Activated CD8-positive, alpha-beta memory T cell treated with anti-CD3 and anti-CD28 coated beads, Interleukin-2, amount 50 U/mL, for 48 hours (primary cell): Measurements from ENCODE around the gene BMP4.
"Not testable (repeated sequence)": the region's sequence is repeated elsewhere in the genome, so short reads cannot be mapped to it uniquely, and the experiment has no call there.

Source experiments
- DNase-seq: peaks from one replicate; pipeline ENCODE4 v3.0.0-alpha.2; 2020

BMP4 gene

GRCh38 chr14:53956427-53957201 lies at the start of gene BMP4:
Gene BMP4 (minus strand): TSS chr14:53956825. CDS start chr14:53952222, 4,603 bp downstream.
- DNase-seq, result peak; percentile 57

DNA sequence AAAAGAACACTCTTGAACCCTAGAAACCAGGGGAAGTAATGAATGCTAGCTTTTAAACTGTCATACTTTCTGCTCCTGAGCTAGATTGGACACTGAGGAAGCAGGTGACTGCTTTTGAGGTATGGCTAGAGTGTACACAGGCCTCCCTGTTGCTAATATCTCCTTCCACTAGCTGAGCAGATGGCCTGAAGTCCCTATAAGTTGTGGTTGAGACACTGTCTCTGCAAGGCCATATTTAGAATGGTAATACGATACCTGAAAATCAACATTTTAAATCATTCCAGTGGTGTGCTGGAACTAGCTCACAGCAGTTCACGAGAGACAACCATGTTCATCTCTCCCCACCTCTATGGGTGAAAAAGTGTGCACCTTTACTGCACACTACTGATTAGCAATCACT lies 46.4 kb upstream of the BMP4 start:
- no peak for DNase-seq

GRCh38 chr14:54002653-54003052 lies 46.0 kb upstream of the BMP4 start:
- DNase-seq, result no peak

DNA sequence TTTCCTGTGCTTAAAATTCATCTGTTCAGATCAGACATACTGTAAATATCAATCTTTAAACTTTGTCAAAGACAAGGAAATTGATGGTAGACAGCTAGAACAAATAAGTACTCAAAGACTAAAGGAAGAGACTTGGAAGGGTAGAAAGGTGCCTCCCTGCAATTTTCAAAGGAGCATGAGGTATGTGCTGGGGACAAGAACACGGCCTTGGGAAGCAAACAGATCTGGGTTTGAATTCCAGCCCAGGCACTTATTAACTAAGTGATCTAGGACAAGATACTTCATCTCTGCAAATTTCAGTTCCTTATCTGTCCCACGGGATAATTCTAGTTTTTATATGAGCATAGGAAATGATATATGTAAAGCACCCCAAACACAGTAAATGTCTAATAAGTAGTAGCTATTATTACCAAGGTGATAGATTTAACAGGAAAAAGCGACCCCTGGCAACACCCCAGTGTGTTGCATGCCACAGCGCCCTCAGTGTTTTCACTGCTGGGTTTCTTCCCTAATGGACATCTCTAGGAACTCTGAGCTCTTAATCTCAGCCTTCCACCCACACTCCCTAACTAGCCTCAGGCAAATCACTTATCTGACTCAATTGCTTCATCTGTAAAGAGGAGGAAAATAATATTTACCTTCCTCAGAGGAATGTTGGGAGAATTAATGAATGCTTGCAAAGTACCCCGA lies 44.7 kb upstream of the BMP4 start:
- no peak for DNase-seq

GRCh38 chr14:54000341-54000811 lies 43.8 kb upstream of the BMP4 start:
- DNase-seq, result no peak

- DNase-seq, result no peak
These were observed 42.5 kb upstream of the BMP4 start for GRCh38 chr14:53999061-53999488.

- no peak for DNase-seq
These were observed 39.4 kb upstream of the BMP4 start for GRCh38 chr14:53996041-53996440.

DNA sequence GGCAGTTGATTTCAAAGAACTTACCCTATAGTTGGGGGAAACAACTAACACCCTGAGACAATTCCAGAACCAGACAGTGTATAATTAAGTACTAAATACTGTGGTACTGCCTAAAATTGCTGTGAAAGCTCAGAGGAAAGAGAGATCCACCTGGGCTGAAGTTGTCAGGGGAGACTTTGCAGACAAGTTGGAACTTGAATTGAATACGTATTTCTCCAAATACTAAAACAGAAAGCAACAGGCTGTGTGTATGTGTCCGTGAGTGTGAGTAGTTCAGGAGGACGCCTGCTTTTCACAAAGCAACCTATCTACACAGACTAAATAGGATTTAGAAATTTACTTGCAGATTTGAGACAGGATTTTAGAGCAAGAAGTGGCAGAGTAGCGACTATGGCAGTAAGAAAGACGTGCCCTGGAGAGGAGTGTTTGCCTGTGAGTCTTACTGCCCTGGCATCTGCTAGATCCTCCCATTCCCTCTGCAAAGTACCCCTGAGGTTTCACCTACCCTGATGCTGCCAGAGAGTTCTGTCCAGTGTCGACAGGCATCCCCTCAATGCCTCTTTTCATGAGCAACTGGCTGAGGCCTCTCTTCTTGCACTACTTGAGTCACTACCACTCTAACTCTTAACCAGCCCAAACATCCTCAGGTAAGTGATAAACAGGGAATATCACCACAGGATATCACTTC lies 37.4 kb upstream of the BMP4 start:
- DNase-seq, result no peak

DNA sequence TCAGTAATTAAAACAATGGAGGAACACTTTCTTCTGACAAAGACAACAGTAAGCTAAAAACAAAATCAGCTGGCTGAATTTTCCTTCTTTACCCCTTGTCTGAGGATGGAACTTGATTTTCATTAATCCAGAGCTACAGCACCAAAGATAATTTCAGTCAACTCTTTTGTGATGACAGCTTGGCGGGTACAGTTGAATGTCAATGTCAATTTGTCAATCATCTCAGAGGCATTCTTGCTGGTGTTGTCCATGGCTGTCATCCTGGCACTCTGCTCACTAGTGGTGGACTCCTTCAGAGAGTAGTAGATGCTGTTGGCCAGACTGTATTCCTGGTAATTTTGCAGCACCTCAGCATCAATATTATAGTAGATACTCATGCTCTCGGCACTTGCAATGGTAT lies 34.4 kb upstream of the BMP4 start:
- no peak for DNase-seq

DNA sequence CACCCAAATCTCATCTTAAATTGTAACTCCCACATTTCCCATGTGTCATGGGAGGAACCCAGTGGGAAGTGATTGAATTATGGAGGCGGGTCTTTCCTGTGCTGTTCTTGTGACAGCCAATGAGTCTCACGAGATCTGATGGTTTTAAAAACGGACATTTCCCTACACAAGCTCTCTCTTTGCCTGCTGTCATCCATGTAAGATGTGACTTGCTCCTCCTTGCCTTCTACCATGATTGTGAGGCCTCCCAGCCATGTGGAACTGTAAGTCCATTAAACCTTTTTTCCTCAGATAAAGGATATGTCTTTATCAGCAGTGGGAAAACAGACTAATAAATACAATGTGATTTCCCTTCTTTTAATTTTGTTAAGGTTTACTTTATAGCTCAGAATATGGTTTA lies 30.1 kb upstream of the BMP4 start:
- not testable (repeated sequence) for DNase-seq

DNA sequence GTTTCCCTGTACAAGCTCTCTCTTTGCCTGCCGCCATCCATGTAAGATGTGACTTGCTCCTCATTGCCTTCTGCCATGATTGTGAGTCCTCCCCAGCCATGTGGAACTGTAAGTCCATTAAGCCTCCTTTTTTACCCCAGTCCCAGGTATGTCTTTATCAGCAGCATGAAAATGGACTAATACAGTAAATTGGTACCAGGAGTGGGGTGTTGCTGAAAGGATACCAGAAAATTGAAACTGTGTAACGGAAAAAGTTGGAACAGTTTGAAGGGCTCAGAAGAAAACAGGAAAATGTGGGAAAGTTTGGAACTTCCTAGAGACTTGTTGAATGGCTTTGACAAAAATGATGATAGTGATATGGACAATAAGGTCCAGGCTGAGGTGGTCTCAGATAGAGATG lies 28.3 kb upstream of the BMP4 start:
- DNase-seq, result not testable (repeated sequence)

GRCh38 chr14:53983112-53983511 lies 26.5 kb upstream of the BMP4 start:
- no peak for DNase-seq

GRCh38 chr14:53982546-53982945 lies 25.9 kb upstream of the BMP4 start:
- no peak for DNase-seq

DNA sequence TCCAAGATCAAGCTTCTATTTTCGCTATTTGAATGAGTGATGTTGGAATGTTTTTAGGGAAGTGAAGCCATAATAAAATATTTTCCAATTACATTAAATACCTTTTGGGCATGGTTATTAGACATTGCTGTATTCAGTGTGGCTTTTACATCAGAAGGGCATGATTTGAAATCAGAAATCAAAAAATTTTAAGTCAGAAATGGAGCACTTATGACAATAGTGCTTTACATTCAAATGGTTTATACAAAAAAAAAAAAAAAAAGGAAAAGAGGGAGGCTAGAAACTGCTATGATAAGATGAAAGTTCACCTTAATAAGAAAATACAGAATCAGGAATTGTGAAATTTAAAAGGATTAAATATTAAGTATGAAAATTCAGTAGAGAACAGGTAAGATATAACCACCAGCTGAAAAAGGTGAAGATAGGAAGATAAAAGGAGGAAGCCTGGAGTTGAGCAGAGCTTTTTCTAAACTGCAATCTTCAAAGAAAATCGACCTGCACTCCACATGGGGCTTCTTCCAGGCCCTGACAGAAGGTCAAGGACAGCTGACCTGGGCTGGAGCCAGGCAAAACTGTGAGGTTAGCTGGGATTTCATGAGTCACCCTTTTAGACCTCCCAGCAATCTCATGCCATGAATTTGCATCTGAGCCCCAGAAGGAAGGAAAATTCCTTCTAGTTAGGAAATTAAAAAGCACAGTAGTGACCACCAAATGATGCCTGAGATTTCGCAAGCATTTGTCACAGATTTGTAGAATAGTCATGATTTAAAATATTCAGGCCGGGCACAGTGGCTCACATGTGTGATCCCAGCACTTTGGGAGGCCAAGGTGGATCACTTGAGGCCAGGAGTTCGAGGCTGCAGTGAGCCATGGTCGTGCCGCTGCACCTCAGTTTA lies 23.4 kb upstream of the BMP4 start:
- DNase-seq, result no peak

DNA sequence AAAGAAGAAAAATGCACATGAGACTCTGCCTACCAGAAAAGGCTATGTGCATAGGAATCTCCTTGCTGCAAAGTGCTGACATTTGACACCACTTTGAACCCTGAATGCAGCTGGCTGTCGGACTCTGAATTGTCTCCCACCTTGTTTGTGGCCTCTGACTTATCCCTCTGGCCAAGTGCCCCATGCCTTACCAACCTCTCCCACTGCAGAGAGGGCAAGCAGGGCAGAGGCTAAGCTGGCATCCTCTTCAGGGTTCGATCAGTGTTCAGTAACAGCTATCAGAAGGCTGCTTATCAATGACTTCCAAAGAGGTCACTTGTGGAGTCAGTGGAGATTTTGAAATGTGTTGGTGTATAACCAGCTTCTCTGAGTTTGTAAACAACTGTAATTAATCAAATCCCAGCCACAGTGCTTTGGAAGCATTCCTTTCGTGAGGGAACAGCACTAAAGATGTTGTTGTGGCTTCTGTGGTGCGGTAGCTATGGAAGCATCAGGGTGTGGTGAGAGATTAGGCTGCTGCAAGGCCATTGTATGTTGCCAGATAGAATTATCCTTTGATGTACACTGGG lies 22.6 kb upstream of the BMP4 start:
- DNase-seq, result no peak

- DNase-seq, result no peak
These were observed 21.6 kb upstream of the BMP4 start for GRCh38 chr14:53978194-53978593.

GRCh38 chr14:53975444-53975843 lies 18.8 kb upstream of the BMP4 start:
- no peak for DNase-seq

- no peak for DNase-seq
These were observed 14.9 kb upstream of the BMP4 start for GRCh38 chr14:53971521-53971920.

DNA sequence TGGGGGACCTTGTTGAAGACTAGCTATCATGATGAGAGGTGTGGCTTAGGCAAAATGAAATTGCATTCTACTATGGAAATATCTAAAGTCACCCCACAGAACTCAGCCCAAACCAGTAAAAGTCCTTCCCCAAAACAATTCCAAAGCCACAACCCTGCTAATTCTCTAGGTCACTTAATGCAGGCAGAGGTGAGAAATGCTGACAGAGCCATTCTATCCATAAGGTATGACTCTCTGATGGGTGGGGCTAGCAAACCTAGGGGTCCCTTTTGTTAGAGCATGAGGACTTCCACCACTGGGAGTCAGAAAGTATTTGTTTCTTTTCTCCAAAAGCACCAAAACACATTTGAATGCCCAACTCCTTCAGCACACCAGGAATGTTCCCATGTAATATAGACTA lies 12.7 kb upstream of the BMP4 start:
- DNase-seq, result no peak

DNA sequence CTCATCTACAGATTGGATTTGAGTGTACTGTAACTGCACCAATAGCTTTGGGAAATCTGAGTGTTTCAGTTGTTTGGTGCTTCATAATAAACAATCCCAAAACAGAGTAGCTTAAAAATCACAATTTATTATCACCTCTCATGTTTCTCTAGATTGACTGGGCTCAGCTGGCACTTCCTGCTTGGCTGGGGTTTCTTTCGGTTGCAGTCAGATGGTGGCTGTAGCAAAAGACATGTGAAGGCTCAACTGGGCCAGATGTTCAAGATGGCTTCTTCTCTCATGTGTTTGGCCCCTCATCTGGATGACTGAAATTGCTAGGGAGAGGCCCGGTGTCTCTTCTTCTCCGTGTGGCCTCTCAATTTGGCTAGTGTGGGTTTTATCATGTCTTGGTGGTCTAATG lies 12.1 kb upstream of the BMP4 start:
- DNase-seq, result no peak

GRCh38 chr14:53967606-53968005 lies 11.0 kb upstream of the BMP4 start:
- DNase-seq, result no peak

GRCh38 chr14:53964249-53964648 lies 7.6 kb upstream of the BMP4 start:
- DNase-seq, result no peak
